NOMO-1 (cell line): Measurements from ENCODE around the gene PCNX2.

ENCODE experiments used
- DNase-seq, 2 experiments: peaks; one replicate each; lab custom pipeline; 2025; ENCODE audit not compliant: unreplicated experiment in 2 of 2; lab: John Stamatoyannopoulos, UW

The PCNX2 gene

DNA sequence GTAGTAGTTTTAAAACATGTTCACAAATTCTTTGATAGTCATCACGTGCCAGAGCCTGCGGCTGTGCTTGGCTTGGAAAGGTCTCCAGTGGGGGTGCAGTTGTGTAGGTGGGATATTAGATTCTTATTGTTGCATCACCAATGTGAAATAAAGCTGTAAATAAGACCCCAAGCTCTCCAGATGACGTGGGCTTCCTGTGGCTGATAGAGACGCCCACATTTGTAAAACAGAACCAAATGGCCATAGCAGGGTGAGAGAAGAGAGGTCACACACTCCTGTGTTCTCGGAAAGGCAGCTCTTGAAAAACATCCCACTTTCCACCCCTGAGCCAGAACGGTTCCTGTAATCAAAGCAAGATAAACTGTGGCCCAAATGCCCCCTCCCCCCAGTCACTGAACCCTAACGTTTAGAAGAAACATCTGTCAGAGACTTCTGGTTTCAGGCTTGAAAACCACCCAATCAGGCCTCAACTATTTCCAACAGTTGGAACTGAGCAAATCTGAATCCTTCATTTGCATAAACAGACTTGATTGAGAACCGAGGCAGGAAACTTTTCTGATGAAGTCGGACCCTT lies 351.8 kb downstream of the PCNX2 start:
- DNase-seq = no peak

- DNase-seq = no peak
Observed at GRCh38 chr1:232942413-232943294, 352.9 kb downstream of the PCNX2 start.

DNA sequence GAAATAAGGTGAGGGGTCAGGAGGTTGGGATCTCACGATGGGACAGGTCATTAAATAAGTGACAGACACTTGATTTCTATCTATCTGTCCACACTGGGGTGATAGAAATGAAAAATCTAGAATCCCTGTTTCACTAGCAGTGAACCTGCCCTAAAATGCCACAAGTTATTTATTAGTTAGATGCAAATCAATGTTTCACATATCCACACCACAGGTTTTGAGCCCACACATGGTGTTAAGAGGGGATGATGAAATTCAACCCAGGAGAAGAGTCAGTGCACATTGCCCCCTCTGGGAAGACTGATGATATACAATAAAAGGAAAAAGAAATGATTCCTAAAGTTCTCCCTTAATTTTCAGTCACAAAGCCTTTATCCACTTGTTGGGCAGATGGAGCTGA lies 355.3 kb downstream of the PCNX2 start:
- no peak for DNase-seq

DNA sequence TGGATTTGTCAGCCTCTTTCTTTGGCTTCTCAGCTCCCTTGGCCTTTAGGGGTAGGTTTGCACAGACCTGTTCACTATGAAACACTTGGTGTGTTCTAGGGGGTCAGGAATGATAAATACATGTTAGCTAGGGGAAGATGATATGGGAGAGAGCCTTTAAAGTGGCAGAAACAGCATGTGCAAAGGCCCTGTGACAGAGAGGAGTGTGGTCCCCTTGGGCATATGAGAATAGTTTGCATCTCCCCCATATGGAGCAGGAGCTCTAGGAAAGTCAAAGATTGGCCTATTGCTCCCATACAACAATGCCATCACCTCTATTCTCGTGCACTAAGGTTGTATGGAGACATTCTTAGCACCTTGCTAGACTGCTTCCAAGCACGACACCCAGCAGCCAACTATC lies 355.8 kb downstream of the PCNX2 start:
- no peak for DNase-seq

- no peak for DNase-seq
Observed at GRCh38 chr1:232938926-232939325, 356.6 kb downstream of the PCNX2 start.

- peak; percentile 35 to 75 for DNase-seq
Observed at GRCh38 chr1:232937741-232938375, 357.7 kb downstream of the PCNX2 start.

- no peak for DNase-seq
Observed at GRCh38 chr1:232936941-232937340, 358.6 kb downstream of the PCNX2 start.
